Measurements from ENCODE around the gene CASQ1. TPM values are rescaled to one million over a fixed set of nuclear protein-coding genes. Genes with fewer than 3 reads are reported as not detected.

Gene CASQ1
- not detected for total RNA-seq
- polyA plus RNA-seq = not detected

- Mint-ChIP-seq H3K27ac (no peak within 1 kb of the TSS), H3K36me3 (no peaks in the 10 kb centered on the region), H3K27me3 (peaks cover 16% of the 10 kb centered on the region), H3K4me1 (no peaks in the 10 kb centered on the region), H3K9me3 (peaks cover 0 to 2% (median 0%) of the 10 kb centered on the region in 7 donors), H3K4me3 (no peak within 1 kb of the TSS)
- Histone ChIP-seq H3K27me3 (ENCODE audit: control insufficient read depth, insufficient read depth, low read length) (no peaks in the 10 kb centered on the region), H3K9me3 (ENCODE audit: control insufficient read depth in 2 of 2, low read length in 2 of 2) (no peaks in the 10 kb centered on the region), H3K4me1 (ENCODE audit: control insufficient read depth, insufficient read depth, low read length, poor library complexity, severe bottlenecking) (no peaks in the 10 kb centered on the region), H3K4me3 (ENCODE audit: low read depth, low read length) (no peak within 1 kb of the TSS), H3K27ac (ENCODE audit: insufficient read depth, low read length, poor library complexity, severe bottlenecking) (no peak within 1 kb of the TSS), H3K36me3 (ENCODE audit: control insufficient read depth, insufficient read depth, low read length) (no peaks in the 10 kb centered on the region)
- no peak for ATAC-seq (ENCODE audit: low read depth in 2 of 2)
- no peak for DNase-seq
Observed at GRCh38 chr1:160189649-160190625, at the start of gene CASQ1. Gene CASQ1, plus strand, starts transcription at chr1:160190575. Its CDS starts 177 bp downstream, at chr1:160190752.

GRCh38 chr1:160143695-160144094 lies 46.7 kb upstream of the CASQ1 start:
- H3K27me3 Mint-ChIP-seq = peaks cover 38% of the 10 kb centered on the region
- no peaks in the 10 kb centered on the region for H3K4me1 Mint-ChIP-seq
- ATAC-seq (ENCODE audit: low read depth in 2 of 2) (no peak), DNase-seq (no peak)
- Histone ChIP-seq H3K4me1 (ENCODE audit: control insufficient read depth, insufficient read depth, low read length, poor library complexity, severe bottlenecking) (no peaks in the 10 kb centered on the region), H3K36me3 (ENCODE audit: control insufficient read depth, insufficient read depth, low read length) (no peaks in the 10 kb centered on the region), H3K9me3 (ENCODE audit: control insufficient read depth in 2 of 2, low read length in 2 of 2) (no peaks in the 10 kb centered on the region), H3K4me3 (ENCODE audit: low read depth, low read length) (no peak overlapping the region), H3K27me3 (ENCODE audit: control insufficient read depth, insufficient read depth, low read length) (peaks cover 10% of the 10 kb centered on the region), H3K27ac (ENCODE audit: insufficient read depth, low read length, poor library complexity, severe bottlenecking) (no peak overlapping the region)
- peak overlapping the region in 1 of 3 donors; percentile 15 for H3K27ac Mint-ChIP-seq
- peaks cover 0 to 1% (median 0%) of the 10 kb centered on the region in 7 donors for H3K9me3 Mint-ChIP-seq
- no peak overlapping the region for H3K4me3 Mint-ChIP-seq
- H3K36me3 Mint-ChIP-seq = no peaks in the 10 kb centered on the region

GRCh38 chr1:160144921-160145320 lies 45.5 kb upstream of the CASQ1 start:
- H3K9me3 ChIP-seq (ENCODE audit: control insufficient read depth in 2 of 2, low read length in 2 of 2) = no peaks in the 10 kb centered on the region
- no peak for ATAC-seq (ENCODE audit: low read depth in 2 of 2)
- no peak overlapping the region for H3K4me3 ChIP-seq (ENCODE audit: low read depth, low read length)
- peaks cover 10% of the 10 kb centered on the region for H3K27me3 ChIP-seq (ENCODE audit: control insufficient read depth, insufficient read depth, low read length)
- H3K36me3 ChIP-seq (ENCODE audit: control insufficient read depth, insufficient read depth, low read length) = no peaks in the 10 kb centered on the region
- no peak for DNase-seq
- Mint-ChIP-seq H3K27ac (no peak overlapping the region), H3K27me3 (peaks cover 44% of the 10 kb centered on the region), H3K4me3 (no peak overlapping the region), H3K4me1 (no peaks in the 10 kb centered on the region), H3K36me3 (no peaks in the 10 kb centered on the region), H3K9me3 (peaks cover 0 to under 1% (median 0%) of the 10 kb centered on the region in 7 donors)
- no peaks in the 10 kb centered on the region for H3K4me1 ChIP-seq (ENCODE audit: control insufficient read depth, insufficient read depth, low read length, poor library complexity, severe bottlenecking)
- H3K27ac ChIP-seq (ENCODE audit: insufficient read depth, low read length, poor library complexity, severe bottlenecking) = no peak overlapping the region

- Mint-ChIP-seq H3K36me3 (no peaks in the 10 kb centered on the region), H3K9me3 (no peaks in the 10 kb centered on the region), H3K27me3 (peaks cover 40% of the 10 kb centered on the region), H3K4me3 (no peak overlapping the region), H3K27ac (no peak overlapping the region), H3K4me1 (no peaks in the 10 kb centered on the region)
- no peak for ATAC-seq (ENCODE audit: low read depth in 2 of 2)
- Histone ChIP-seq H3K9me3 (ENCODE audit: control insufficient read depth in 2 of 2, low read length in 2 of 2) (no peaks in the 10 kb centered on the region), H3K36me3 (ENCODE audit: control insufficient read depth, insufficient read depth, low read length) (no peaks in the 10 kb centered on the region), H3K27ac (ENCODE audit: insufficient read depth, low read length, poor library complexity, severe bottlenecking) (no peak overlapping the region), H3K27me3 (ENCODE audit: control insufficient read depth, insufficient read depth, low read length) (peaks cover 12% of the 10 kb centered on the region), H3K4me1 (ENCODE audit: control insufficient read depth, insufficient read depth, low read length, poor library complexity, severe bottlenecking) (no peaks in the 10 kb centered on the region), H3K4me3 (ENCODE audit: low read depth, low read length) (no peak overlapping the region)
- no peak for DNase-seq
Observed at GRCh38 chr1:160146107-160146506, 44.3 kb upstream of the CASQ1 start.

GRCh38 chr1:160148121-160148520 lies 42.3 kb upstream of the CASQ1 start:
- peaks cover 30% of the 10 kb centered on the region for H3K27me3 Mint-ChIP-seq
- H3K4me1 Mint-ChIP-seq = no peaks in the 10 kb centered on the region
- H3K27ac Mint-ChIP-seq = no peak overlapping the region
- no peak for ATAC-seq (ENCODE audit: low read depth in 2 of 2)
- DNase-seq = no peak
- no peak overlapping the region for H3K4me3 Mint-ChIP-seq
- Histone ChIP-seq H3K4me3 (ENCODE audit: low read depth, low read length) (no peak overlapping the region), H3K27ac (ENCODE audit: insufficient read depth, low read length, poor library complexity, severe bottlenecking) (no peak overlapping the region), H3K27me3 (ENCODE audit: control insufficient read depth, insufficient read depth, low read length) (peaks cover 4% of the 10 kb centered on the region), H3K36me3 (ENCODE audit: control insufficient read depth, insufficient read depth, low read length) (no peaks in the 10 kb centered on the region), H3K9me3 (ENCODE audit: control insufficient read depth in 2 of 2, low read length in 2 of 2) (no peaks in the 10 kb centered on the region), H3K4me1 (ENCODE audit: control insufficient read depth, insufficient read depth, low read length, poor library complexity, severe bottlenecking) (no peaks in the 10 kb centered on the region)
- no peaks in the 10 kb centered on the region for H3K9me3 Mint-ChIP-seq
- H3K36me3 Mint-ChIP-seq = no peaks in the 10 kb centered on the region

- DNase-seq (no peak), ATAC-seq (ENCODE audit: low read depth in 2 of 2) (no peak)
- H3K36me3 ChIP-seq (ENCODE audit: control insufficient read depth, insufficient read depth, low read length) = no peaks in the 10 kb centered on the region
- H3K27ac ChIP-seq (ENCODE audit: insufficient read depth, low read length, poor library complexity, severe bottlenecking) = no peak overlapping the region
- no peaks in the 10 kb centered on the region for H3K9me3 ChIP-seq (ENCODE audit: control insufficient read depth in 2 of 2, low read length in 2 of 2)
- Mint-ChIP-seq H3K9me3 (no peaks in the 10 kb centered on the region), H3K27ac (no peak overlapping the region), H3K4me3 (no peak overlapping the region), H3K36me3 (no peaks in the 10 kb centered on the region), H3K27me3 (peaks cover 24% of the 10 kb centered on the region), H3K4me1 (no peaks in the 10 kb centered on the region)
- H3K27me3 ChIP-seq (ENCODE audit: control insufficient read depth, insufficient read depth, low read length) = peaks cover 2% of the 10 kb centered on the region
- no peak overlapping the region for H3K4me3 ChIP-seq (ENCODE audit: low read depth, low read length)
- no peaks in the 10 kb centered on the region for H3K4me1 ChIP-seq (ENCODE audit: control insufficient read depth, insufficient read depth, low read length, poor library complexity, severe bottlenecking)
Observed at GRCh38 chr1:160149233-160149632, 41.1 kb upstream of the CASQ1 start.

GRCh38 chr1:160149716-160150115 lies 40.7 kb upstream of the CASQ1 start:
- H3K4me1 ChIP-seq (ENCODE audit: control insufficient read depth, insufficient read depth, low read length, poor library complexity, severe bottlenecking) = no peaks in the 10 kb centered on the region
- H3K9me3 Mint-ChIP-seq = no peaks in the 10 kb centered on the region
- H3K36me3 Mint-ChIP-seq = no peaks in the 10 kb centered on the region

GRCh38 chr1:160151303-160151702 lies 39.1 kb upstream of the CASQ1 start, which contains the start of gene ATP1A4:
Gene ATP1A4, plus strand, starts transcription at chr1:160151603. Its CDS starts 438 bp downstream, at chr1:160152041.
- Mint-ChIP-seq H3K27ac (no peak within 1 kb of the TSS), H3K4me3 (no peak within 1 kb of the TSS), H3K27me3 (peaks cover 25% of the 10 kb centered on the region), H3K9me3 (no peaks in the 10 kb centered on the region), H3K4me1 (no peaks in the 10 kb centered on the region), H3K36me3 (no peaks in the 10 kb centered on the region)
- H3K4me3 ChIP-seq (ENCODE audit: low read depth, low read length) = no peak within 1 kb of the TSS
- no peak within 1 kb of the TSS for H3K27ac ChIP-seq (ENCODE audit: insufficient read depth, low read length, poor library complexity, severe bottlenecking)
- H3K27me3 ChIP-seq (ENCODE audit: control insufficient read depth, insufficient read depth, low read length) = peaks cover 2% of the 10 kb centered on the region
- ATAC-seq (ENCODE audit: low read depth in 2 of 2) (no peak), DNase-seq (no peak)
- no peaks in the 10 kb centered on the region for H3K36me3 ChIP-seq (ENCODE audit: control insufficient read depth, insufficient read depth, low read length)
- no peaks in the 10 kb centered on the region for H3K4me1 ChIP-seq (ENCODE audit: control insufficient read depth, insufficient read depth, low read length, poor library complexity, severe bottlenecking)
- no peaks in the 10 kb centered on the region for H3K9me3 ChIP-seq (ENCODE audit: control insufficient read depth in 2 of 2, low read length in 2 of 2)

More at GRCh38 chr1:160149716-160150115, 40.7 kb upstream of the CASQ1 start:
- no peak overlapping the region for H3K4me3 Mint-ChIP-seq
- Histone ChIP-seq H3K36me3 (ENCODE audit: control insufficient read depth, insufficient read depth, low read length) (no peaks in the 10 kb centered on the region), H3K27me3 (ENCODE audit: control insufficient read depth, insufficient read depth, low read length) (peaks cover 2% of the 10 kb centered on the region), H3K9me3 (ENCODE audit: control insufficient read depth in 2 of 2, low read length in 2 of 2) (no peaks in the 10 kb centered on the region), H3K27ac (ENCODE audit: insufficient read depth, low read length, poor library complexity, severe bottlenecking) (no peak overlapping the region), H3K4me3 (ENCODE audit: low read depth, low read length) (no peak overlapping the region)
- H3K27me3 Mint-ChIP-seq = peaks cover 22% of the 10 kb centered on the region
- ATAC-seq (ENCODE audit: low read depth in 2 of 2) = no peak
- no peaks in the 10 kb centered on the region for H3K4me1 Mint-ChIP-seq
- DNase-seq = no peak
- H3K27ac Mint-ChIP-seq = no peak overlapping the region
